RWPE2 (cell line): ENCODE results near the gene ASH1L.

Experiments
- ATAC-seq: fragments of 200-7000 bp; cut with Tn5 transposase; 3 replicates; pipeline ENCODE4 v1.9.1; 2021; ENCODE audit warnings: low read depth
- DNase-seq: peaks from one replicate; pipeline ENCODE4 v3.0.0-alpha.2; 2020; ENCODE audit warnings: low spot score
- H3K27ac ChIP-seq: fragments of 450-650 bp; 2 replicates; pipeline ENCODE4 v1.5.1; 2017; ENCODE audit warnings: mild to moderate bottlenecking; ENCODE audit not compliant: poor library complexity, severe bottlenecking
- H3K27me3 ChIP-seq: fragments of 250-450 bp; sonication (Bioruptor Pico); 2 replicates; pipeline ENCODE4 v1.5.1; 2021; ENCODE audit warnings: mild to moderate bottlenecking, moderate library complexity; ENCODE audit not compliant: insufficient read depth, poor library complexity, severe bottlenecking
- H3K36me3 ChIP-seq: fragments of 250-450 bp; sonication (Bioruptor Pico); 2 replicates; pipeline ENCODE4 v1.5.1; 2020; ENCODE audit warnings: low read depth, mild to moderate bottlenecking, moderate library complexity
- H3K4me1 ChIP-seq: fragments of 250-450 bp; sonication (Bioruptor Pico); 2 replicates; pipeline ENCODE4 v1.5.1; 2021; ENCODE audit warnings: mild to moderate bottlenecking, moderate library complexity; ENCODE audit not compliant: insufficient read depth, poor library complexity, severe bottlenecking
- H3K4me3 ChIP-seq: fragments of 250-450 bp; sonication (Bioruptor Pico); 2 replicates; pipeline ENCODE4 v1.5.1; 2021; ENCODE audit warnings: mild to moderate bottlenecking, moderate library complexity; ENCODE audit not compliant: severe bottlenecking
- H3K9me3 ChIP-seq: fragments of 250-450 bp; sonication (Bioruptor Pico); 2 replicates; pipeline ENCODE4 v1.5.1; 2021; ENCODE audit warnings: mild to moderate bottlenecking, moderate library complexity; ENCODE audit not compliant: severe bottlenecking
- CTCF ChIP-seq: fragments of 450-650 bp; IDR thresholded peaks from one replicate; pipeline ENCODE4 v1.5.1; 2017; ENCODE audit warnings: mild to moderate bottlenecking, moderate library complexity; ENCODE audit not compliant: poor library complexity, severe bottlenecking

The ASH1L gene

GRCh38 chr1:155531624-155532023 lies 31.0 kb downstream of the ASH1L start:
- no peak for TF ChIP-seq CTCF
- Histone ChIP-seq H3K9me3 (no peaks in the 10 kb centered on the region), H3K27ac (no peak overlapping the region), H3K36me3 (no peaks in the 10 kb centered on the region; the same call in 1 of the 2 replicates), H3K4me1 (no peaks in the 10 kb centered on the region), H3K27me3 (no peaks in the 10 kb centered on the region), H3K4me3 (no peak overlapping the region)
- DNase-seq (no peak), ATAC-seq (no peak)

GRCh38 chr1:155529929-155530328 lies 32.7 kb downstream of the ASH1L start:
- no peak for ATAC-seq

GRCh38 chr1:155529109-155529508 lies 33.5 kb downstream of the ASH1L start:
- no peak for DNase-seq
- Histone ChIP-seq H3K9me3 (no peaks in the 10 kb centered on the region), H3K27me3 (no peaks in the 10 kb centered on the region), H3K36me3 (no peaks in the 10 kb centered on the region; the same call in 1 of the 2 replicates), H3K4me1 (no peaks in the 10 kb centered on the region), H3K27ac (no peak overlapping the region), H3K4me3 (no peak overlapping the region)
- no peak for ATAC-seq
- TF ChIP-seq CTCF: no peak

More at GRCh38 chr1:155529929-155530328, 32.7 kb downstream of the ASH1L start:
- H3K4me3 ChIP-seq: no peak overlapping the region
- no peaks in the 10 kb centered on the region for H3K27me3 ChIP-seq
- no peak for TF ChIP-seq CTCF
- no peak overlapping the region for H3K27ac ChIP-seq
- H3K9me3 ChIP-seq: no peaks in the 10 kb centered on the region
- H3K36me3 ChIP-seq: no peaks in the 10 kb centered on the region; the same call in 1 of the 2 replicates
- no peaks in the 10 kb centered on the region for H3K4me1 ChIP-seq
- DNase-seq: no peak

- no peak overlapping the region for H3K27ac ChIP-seq
- DNase-seq (no peak), ATAC-seq (no peak)
- no peaks in the 10 kb centered on the region for H3K9me3 ChIP-seq
- H3K36me3 ChIP-seq: no peaks in the 10 kb centered on the region
- no peaks in the 10 kb centered on the region for H3K4me1 ChIP-seq
- TF ChIP-seq CTCF: no peak
- no peaks in the 10 kb centered on the region for H3K27me3 ChIP-seq
- no peak overlapping the region for H3K4me3 ChIP-seq
Observed at GRCh38 chr1:155527677-155528076, 34.9 kb downstream of the ASH1L start.

- no peak for ATAC-seq
- TF ChIP-seq CTCF: no peak
Observed at GRCh38 chr1:155526356-155526755, 36.2 kb downstream of the ASH1L start.

More at GRCh38 chr1:155526356-155526755, 36.2 kb downstream of the ASH1L start:
- Histone ChIP-seq H3K4me1 (no peaks in the 10 kb centered on the region), H3K27me3 (no peaks in the 10 kb centered on the region), H3K36me3 (peaks cover 5% of the 10 kb centered on the region), H3K27ac (no peak overlapping the region), H3K9me3 (no peaks in the 10 kb centered on the region), H3K4me3 (no peak overlapping the region)
- no peak for DNase-seq
